GM12875 (cell line): ENCODE measurements around the gene TRIM8.

Source experiments
- H3K4me3 ChIP-seq: one replicate; pipeline ENCODE4 v1.5.1; 2011; ENCODE audit warnings: low read depth, low read length, control low read depth
- TF ChIP-seq, protein P1 (sequence below): IDR thresholded peaks from 2 replicates; pipeline ENCODE4 v1.5.1; 2011; ENCODE audit warnings: low read depth, mild to moderate bottlenecking, control low read depth, inconsistent platforms, low read length, moderate library complexity, borderline replicate concordance; ENCODE audit not compliant: insufficient read depth

TRIM8 gene

GRCh38 chr10:102644066-102644645, at the start of gene TRIM8:
Gene TRIM8, plus strand, starts transcription at chr10:102644479. Its CDS starts 139 bp downstream, at chr10:102644618.
- peak within 1 kb of the TSS; percentile 79 for H3K4me3 ChIP-seq
- TF ChIP-seq, protein P1, sequence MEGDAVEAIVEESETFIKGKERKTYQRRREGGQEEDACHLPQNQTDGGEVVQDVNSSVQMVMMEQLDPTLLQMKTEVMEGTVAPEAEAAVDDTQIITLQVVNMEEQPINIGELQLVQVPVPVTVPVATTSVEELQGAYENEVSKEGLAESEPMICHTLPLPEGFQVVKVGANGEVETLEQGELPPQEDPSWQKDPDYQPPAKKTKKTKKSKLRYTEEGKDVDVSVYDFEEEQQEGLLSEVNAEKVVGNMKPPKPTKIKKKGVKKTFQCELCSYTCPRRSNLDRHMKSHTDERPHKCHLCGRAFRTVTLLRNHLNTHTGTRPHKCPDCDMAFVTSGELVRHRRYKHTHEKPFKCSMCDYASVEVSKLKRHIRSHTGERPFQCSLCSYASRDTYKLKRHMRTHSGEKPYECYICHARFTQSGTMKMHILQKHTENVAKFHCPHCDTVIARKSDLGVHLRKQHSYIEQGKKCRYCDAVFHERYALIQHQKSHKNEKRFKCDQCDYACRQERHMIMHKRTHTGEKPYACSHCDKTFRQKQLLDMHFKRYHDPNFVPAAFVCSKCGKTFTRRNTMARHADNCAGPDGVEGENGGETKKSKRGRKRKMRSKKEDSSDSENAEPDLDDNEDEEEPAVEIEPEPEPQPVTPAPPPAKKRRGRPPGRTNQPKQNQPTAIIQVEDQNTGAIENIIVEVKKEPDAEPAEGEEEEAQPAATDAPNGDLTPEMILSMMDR = no peak

GRCh38 chr10:102595293-102595692, 49.0 kb upstream of the TRIM8 start:
- TF ChIP-seq, protein P1 = no peak
- H3K4me3 ChIP-seq = no peak overlapping the region

DNA sequence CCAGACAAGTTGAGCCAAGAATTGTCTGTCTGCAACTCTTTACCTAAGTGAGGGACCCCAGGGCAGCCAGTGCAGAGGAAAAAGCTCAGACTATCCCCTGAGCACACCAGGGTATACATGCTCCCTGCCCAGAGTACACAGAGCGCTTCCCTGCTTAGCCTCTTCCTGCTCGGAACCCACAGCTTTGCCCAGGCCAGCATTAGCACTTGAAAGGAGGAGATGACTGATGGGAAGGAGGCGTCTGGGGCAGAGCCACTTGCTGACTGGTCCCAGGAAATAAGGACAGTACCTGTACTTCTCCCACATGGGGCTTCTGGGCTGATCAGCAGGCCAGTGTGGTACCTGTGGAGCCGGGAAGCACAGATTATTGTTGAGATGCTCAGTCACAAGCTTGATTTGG, 48.4 kb upstream of the TRIM8 start:
- H3K4me3 ChIP-seq = no peak overlapping the region
- TF ChIP-seq, protein P1 = no peak

DNA sequence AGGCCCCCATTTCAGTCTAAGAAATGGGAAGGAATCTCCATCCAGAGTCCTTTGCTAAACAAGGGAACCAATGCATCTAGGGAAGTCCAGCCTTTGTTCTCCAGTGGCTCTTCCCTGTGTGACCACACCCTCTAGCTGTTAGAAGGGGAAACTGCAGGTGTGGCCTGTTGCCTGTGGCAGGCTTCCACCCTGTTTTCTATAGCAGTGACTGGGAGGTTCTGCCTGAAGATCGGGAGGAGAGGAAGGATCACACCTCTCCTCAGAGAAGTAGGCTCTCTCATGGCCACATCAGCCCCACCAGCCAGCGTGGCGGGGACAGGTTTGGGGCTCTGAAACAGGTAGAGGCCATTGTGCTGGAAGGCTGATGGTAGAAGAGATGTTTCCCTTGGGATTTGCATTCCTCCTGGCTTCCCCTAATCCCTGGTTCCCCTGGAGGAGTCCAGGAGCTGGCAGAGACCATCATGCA, 47.7 kb upstream of the TRIM8 start:
- H3K4me3 ChIP-seq = no peak overlapping the region
- TF ChIP-seq, protein P1 = peak; percentile 86

GRCh38 chr10:102597131-102597991, 46.9 kb upstream of the TRIM8 start:
- TF ChIP-seq, protein P1 = no peak

GRCh38 chr10:102598243-102598642, 46.0 kb upstream of the TRIM8 start:
- H3K4me3 ChIP-seq = no peak overlapping the region
- TF ChIP-seq, protein P1 = no peak

More at GRCh38 chr10:102597131-102597991, 46.9 kb upstream of the TRIM8 start:
- H3K4me3 ChIP-seq = no peak overlapping the region
